Spleen (tissue), 7 donors: ENCODE results near the gene ZMYND8.

ENCODE experiments used
- CTCF ChIP-seq, 11 experiments: fragments of 200-600 bp in 7 of 11; fragments of 450-650 bp in 4 of 11; sonication (generic) in 4 of 11; IDR thresholded peaks in 8 of 11; conservative IDR thresholded peaks in 3 of 11; 1 replicate in 7 of 11; 2 replicates in 4 of 11; pipeline versions ENCODE4 v1.4.0 to v1.8.0; 2016 to 2021; ENCODE audit warnings: antibody characterized with exemption in 11 of 11, inconsistent platforms in 4 of 11, mild to moderate bottlenecking in 1 of 11
- POLR2A ChIP-seq, 3 donors: fragments of 450-650 bp; IDR thresholded peaks; one replicate each; pipeline ENCODE4 v1.5.1; 2017; ENCODE audit warnings: antibody characterized with exemption in 3 of 3, mild to moderate bottlenecking in 1 of 3
- POLR2AphosphoS5 ChIP-seq, 3 donors: sonication (generic); formaldehyde crosslinking; IDR thresholded peaks; one replicate each; pipeline ENCODE4 v1.5.1; 2017; ENCODE audit warnings: antibody characterized with exemption in 3 of 3
- donor health status: DM: no; HTN: no; CAD: no; lungs with moderate emphysema.
- donor health status: DM: no; HTN: no; CAD: no.
- donor health status: DM: no; HTN: no; CAD: no.

DNA sequence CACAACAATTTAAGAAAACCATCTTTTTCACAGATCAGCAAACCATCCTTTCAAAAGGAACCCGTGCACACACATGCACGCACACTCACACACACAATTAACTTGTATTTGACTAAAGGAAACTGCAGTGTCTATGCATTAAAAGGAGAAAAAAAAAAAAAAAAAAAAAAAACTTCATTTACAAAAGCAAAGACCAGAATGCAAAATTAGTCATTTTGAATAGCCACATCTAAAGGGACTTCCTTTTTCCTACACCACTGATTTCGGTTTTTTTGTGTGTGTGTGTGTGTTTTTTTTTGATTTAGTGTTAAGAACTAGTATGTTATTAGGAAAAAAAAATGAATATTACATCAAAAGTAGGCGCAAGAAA, 6.3 kb downstream of the ZMYND8 start:
- TF ChIP-seq POLR2AphosphoS5 (IDR thresholded peaks at IDR 0.05) (no peak), CTCF (IDR thresholded peaks at IDR 0.05 in 8 of 11, conservative IDR thresholded peaks at IDR 0.05 in 3 of 11) (no peak), POLR2A (IDR thresholded peaks at IDR 0.05) (no peak)
